Right lobe of liver (tissue), 6 donors: Measurements from ENCODE around the gene BACH2. TPM values are rescaled to one million over a fixed set of nuclear protein-coding genes. Genes with fewer than 3 reads are reported as not detected.
A peak's percentile ranks its signal among the peaks of the same experiment; 100 is the strongest.
"Not testable (repeated sequence)": the region's sequence is repeated elsewhere in the genome, so short reads cannot be mapped to it uniquely, and the experiment has no call there.

Experiments used
- ATAC-seq, 4 donors: fragments of 200-7000 bp; cut with Tn5 transposase; one replicate each; pipeline ENCODE4 v1.9.1; 2020; ENCODE audit warnings: mild to moderate bottlenecking in 4 of 4, moderate library complexity in 4 of 4
- DNase-seq, 3 donors: peaks; one replicate each; pipeline ENCODE4 v3.0.0-alpha.2; 2020
- H3K27ac ChIP-seq, 3 donors: fragments of 200-600 bp; one replicate each; pipeline ENCODE4 v1.8.0; 2022
- H3K27me3 ChIP-seq, 2 donors: fragments of 200-600 bp; one replicate each; pipeline ENCODE4 v1.8.0; 2022
- H3K36me3 ChIP-seq, 4 donors: fragments of 200-600 bp; sonication (generic) in 1 of 4; one replicate each; pipeline versions ENCODE4 v1.5.1 to v1.8.0; 2017 to 2022; ENCODE audit warnings: control low read depth in 1 of 4
- H3K4me1 ChIP-seq, 4 donors: fragments of 200-600 bp; sonication (generic) in 1 of 4; one replicate each; pipeline versions ENCODE4 v1.5.1 to v1.8.0; 2017 to 2022; ENCODE audit warnings: control low read depth in 1 of 4
- H3K4me3 ChIP-seq, 3 donors: fragments of 200-600 bp; one replicate each; pipeline ENCODE4 v1.8.0; 2022
- H3K9me3 ChIP-seq, 4 donors: fragments of 200-600 bp; sonication (generic) in 1 of 4; one replicate each; pipeline versions ENCODE4 v1.5.1 to v1.8.0; 2017 to 2022; ENCODE audit warnings: control low read depth in 1 of 4
- POLR2A ChIP-seq: fragments of 450-650 bp; IDR thresholded peaks from one replicate; pipeline ENCODE4 v1.6.1; 2017; ENCODE audit warnings: antibody characterized with exemption, mild to moderate bottlenecking
- WGBS: methylation state at CpG from one replicate; pipeline ENCODE4 v1.1.6; 2018; ENCODE audit warnings: low coverage, low lambda C conversion rate; ENCODE audit not compliant: insufficient coverage; ENCODE audit errors: missing lambda C conversion rate; 5-methylcytosine and 5-hydroxymethylcytosine counted together
- intact Hi-C, 2 donors: fragments of 100-400 bp; cut with DNase I; formaldehyde crosslinking; loops; one replicate each; pipeline versions ENCODE4 v1.11.2 to v1.14.1; 2022
- total RNA-seq, 6 experiments: library from RNA; depleted of rRNA in 2 of 6; stranded (reverse); fragments of >200 nt in 2 of 6; fragmentation: NEBNext Ultra II Directional in 3 of 6; extraction: Animal tissue kit (Norgen Biotek cat#: 25700) in 3 of 6; gene quantifications; one replicate each; pipeline versions ENCODE4 v1.1.0 to v1.2.4, GENCODE V29; 2016 to 2023
- TF ChIP-seq, protein P1 (sequence below), 4 donors: fragments of 200-600 bp in 3 of 4; fragments of 450-650 bp in 1 of 4; IDR thresholded peaks; one replicate each; pipeline versions ENCODE4 v1.5.1 to v1.8.0; 2016 to 2022; ENCODE audit warnings: antibody characterized with exemption in 4 of 4, mild to moderate bottlenecking in 2 of 4
- donor health status: DM: no; HTN: yes; CAD: no.
- donor health status: DM: no; HTN: no; CAD: no.
- donor health status: DM: no; HTN: no; CAD: no.
- donor health status: DM: no; HTN: yes; CAD: no.
- donor health status: DM: no; HTN: yes; CAD: no.

BACH2 gene
- total RNA-seq, 6 experiments from 2014 or later, result 2.6 to 12.6 (median 3.1) TPM

DNA sequence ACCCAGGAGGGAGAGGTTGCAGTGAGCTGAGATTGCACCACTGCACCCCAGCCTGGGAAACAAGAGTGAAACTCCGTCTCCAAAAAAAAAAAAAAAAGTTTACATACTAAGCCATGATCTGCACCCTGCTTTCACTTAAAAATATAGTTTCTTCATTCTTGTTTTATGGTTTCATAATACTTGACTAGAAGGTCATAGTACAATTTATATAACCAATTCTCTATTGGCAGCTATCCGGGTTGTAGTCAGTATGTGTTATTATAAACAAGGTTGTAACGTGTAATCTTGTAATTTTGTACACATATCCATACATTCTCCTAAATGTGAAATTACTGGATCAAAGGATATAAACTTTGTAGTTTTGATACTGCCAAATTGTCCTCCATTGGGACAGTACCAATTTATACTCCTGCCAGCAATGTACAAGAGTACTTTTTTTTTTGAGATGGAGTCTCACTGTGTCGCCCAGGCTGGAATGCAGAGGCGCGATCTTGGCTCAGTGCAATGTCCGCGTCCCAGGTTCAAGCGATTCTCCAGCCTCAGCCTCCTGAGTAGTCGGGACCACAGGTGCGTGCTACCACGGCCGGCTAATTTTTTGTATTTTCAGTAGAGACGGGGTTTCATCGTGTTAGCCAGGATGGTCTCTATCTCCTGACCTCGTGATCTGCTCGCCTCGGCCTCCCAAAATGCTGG is 257.5 kb downstream of the BACH2 start:
- ATAC-seq (peak; percentile 33 to 64 (median 63)), DNase-seq (no peak)
- H3K9me3 ChIP-seq, result no peaks in the 10 kb centered on the region
- H3K4me1 ChIP-seq, result no peaks in the 10 kb centered on the region
- intact Hi-C loops, result no loop called here
- H3K27me3 ChIP-seq, result no peaks in the 10 kb centered on the region
- TF ChIP-seq, protein P1, sequence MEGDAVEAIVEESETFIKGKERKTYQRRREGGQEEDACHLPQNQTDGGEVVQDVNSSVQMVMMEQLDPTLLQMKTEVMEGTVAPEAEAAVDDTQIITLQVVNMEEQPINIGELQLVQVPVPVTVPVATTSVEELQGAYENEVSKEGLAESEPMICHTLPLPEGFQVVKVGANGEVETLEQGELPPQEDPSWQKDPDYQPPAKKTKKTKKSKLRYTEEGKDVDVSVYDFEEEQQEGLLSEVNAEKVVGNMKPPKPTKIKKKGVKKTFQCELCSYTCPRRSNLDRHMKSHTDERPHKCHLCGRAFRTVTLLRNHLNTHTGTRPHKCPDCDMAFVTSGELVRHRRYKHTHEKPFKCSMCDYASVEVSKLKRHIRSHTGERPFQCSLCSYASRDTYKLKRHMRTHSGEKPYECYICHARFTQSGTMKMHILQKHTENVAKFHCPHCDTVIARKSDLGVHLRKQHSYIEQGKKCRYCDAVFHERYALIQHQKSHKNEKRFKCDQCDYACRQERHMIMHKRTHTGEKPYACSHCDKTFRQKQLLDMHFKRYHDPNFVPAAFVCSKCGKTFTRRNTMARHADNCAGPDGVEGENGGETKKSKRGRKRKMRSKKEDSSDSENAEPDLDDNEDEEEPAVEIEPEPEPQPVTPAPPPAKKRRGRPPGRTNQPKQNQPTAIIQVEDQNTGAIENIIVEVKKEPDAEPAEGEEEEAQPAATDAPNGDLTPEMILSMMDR (IDR thresholded peaks at IDR 0.05), result no peak
- no peak for TF ChIP-seq POLR2A
- 83% methylated on average over 15 of the region's 18 CpGs for WGBS
- no peaks in the 10 kb centered on the region for H3K36me3 ChIP-seq
- H3K27ac ChIP-seq, result no peak overlapping the region
- H3K4me3 ChIP-seq, result no peak overlapping the region

DNA sequence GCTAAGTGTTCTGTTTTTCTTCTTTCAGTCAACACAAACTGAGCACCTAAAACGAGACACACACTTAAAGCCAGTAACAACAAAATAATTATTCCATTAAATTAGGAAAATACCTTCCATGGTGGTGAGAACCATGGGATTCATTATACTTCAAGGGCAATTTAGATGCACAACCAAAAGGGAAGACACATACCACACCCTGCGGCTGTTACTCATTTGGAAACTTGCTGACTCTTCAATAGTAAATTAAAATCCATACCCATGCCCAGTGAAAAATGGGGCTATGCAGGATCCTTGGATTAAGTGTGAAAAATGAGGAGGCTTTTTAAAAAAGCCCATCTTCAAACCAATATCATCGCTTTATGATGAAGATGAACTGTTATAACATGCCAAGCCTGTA is 259.7 kb downstream of the BACH2 start:
- Histone ChIP-seq H3K9me3 (no peaks in the 10 kb centered on the region), H3K27ac (no peak overlapping the region), H3K4me3 (no peak overlapping the region), H3K36me3 (no peaks in the 10 kb centered on the region), H3K27me3 (no peaks in the 10 kb centered on the region), H3K4me1 (no peaks in the 10 kb centered on the region)
- ATAC-seq (no peak), DNase-seq (no peak)
- intact Hi-C loops, result no loop called here
- TF ChIP-seq, protein P1 (IDR thresholded peaks at IDR 0.05), result no peak
- TF ChIP-seq POLR2A, result no peak
- WGBS, result 93% methylated on average over 3 of the region's 3 CpGs

DNA sequence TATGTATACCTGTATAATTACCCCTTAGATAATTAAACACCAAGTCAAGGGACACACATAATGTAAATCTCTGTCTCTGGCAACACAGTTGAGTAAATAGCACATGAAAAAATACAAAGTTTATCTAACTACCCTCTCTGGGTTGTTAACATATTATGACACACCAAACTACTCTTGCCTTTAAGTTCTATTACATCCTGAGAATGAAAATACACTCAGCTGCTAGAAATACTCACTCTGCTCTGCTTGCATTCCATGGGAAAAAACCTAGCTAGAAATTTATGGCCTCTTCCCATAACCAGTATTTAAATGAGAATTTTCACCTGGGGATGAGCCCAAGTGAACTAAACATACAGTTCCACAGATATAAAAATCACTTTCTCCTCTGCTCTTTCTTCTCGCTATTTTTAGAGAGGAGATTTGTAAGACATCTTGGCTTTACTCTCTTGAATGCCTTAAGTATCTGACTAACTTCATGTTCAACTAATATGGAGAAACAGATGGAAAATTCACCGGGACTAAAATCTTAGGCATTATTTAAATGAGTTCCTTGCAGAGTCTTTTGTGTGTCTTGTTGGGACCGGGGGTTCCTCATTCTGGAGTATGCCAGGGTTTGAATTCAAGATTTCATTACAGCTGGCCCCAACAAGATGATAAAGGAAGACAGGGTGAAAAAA is 261.5 kb downstream of the BACH2 start:
- intact Hi-C loops, result no loop called here
- no peaks in the 10 kb centered on the region for H3K27me3 ChIP-seq
- H3K4me3 ChIP-seq, result no peak overlapping the region
- no peak for DNase-seq
- no peaks in the 10 kb centered on the region for H3K4me1 ChIP-seq
- 82% methylated on average over 3 of the region's 3 CpGs for WGBS
- no peak for TF ChIP-seq POLR2A
- TF ChIP-seq, protein P1 (IDR thresholded peaks at IDR 0.05), result no peak
- ATAC-seq, result no peak
- H3K27ac ChIP-seq, result no peak overlapping the region
- no peaks in the 10 kb centered on the region for H3K9me3 ChIP-seq
- no peaks in the 10 kb centered on the region for H3K36me3 ChIP-seq

DNA sequence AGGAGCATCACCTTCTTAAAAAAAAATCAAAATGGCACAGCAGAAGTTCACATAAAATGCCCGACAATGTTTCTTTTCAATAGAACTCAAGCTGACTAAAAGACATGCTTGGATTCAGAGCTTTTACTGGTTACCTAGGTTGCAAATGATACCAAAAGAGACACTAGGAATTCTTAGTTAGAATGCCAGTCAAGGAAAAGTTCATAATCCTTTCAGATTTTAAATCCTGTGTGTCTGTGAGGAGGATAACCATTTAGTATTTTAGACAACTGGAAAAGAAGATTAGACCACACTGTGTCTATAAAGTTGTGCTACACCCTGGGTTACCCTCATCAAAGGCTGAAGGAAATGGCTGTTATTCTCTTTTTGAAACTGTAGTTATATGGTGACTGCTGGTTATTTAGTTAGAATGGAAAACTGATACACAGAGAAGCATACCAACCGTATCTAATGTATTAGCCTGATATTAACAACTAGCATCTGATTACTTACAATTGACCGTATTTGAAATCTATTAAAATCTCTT is 262.8 kb downstream of the BACH2 start:
- intact Hi-C loops, result no loop called here
- Histone ChIP-seq H3K9me3 (no peaks in the 10 kb centered on the region), H3K4me1 (no peaks in the 10 kb centered on the region), H3K36me3 (no peaks in the 10 kb centered on the region), H3K4me3 (no peak overlapping the region), H3K27me3 (no peaks in the 10 kb centered on the region), H3K27ac (no peak overlapping the region)
- WGBS, result 65% methylated on average over 3 of the region's 3 CpGs
- DNase-seq, result no peak
- TF ChIP-seq POLR2A, result no peak
- TF ChIP-seq, protein P1 (IDR thresholded peaks at IDR 0.05), result no peak
- no peak for ATAC-seq

DNA sequence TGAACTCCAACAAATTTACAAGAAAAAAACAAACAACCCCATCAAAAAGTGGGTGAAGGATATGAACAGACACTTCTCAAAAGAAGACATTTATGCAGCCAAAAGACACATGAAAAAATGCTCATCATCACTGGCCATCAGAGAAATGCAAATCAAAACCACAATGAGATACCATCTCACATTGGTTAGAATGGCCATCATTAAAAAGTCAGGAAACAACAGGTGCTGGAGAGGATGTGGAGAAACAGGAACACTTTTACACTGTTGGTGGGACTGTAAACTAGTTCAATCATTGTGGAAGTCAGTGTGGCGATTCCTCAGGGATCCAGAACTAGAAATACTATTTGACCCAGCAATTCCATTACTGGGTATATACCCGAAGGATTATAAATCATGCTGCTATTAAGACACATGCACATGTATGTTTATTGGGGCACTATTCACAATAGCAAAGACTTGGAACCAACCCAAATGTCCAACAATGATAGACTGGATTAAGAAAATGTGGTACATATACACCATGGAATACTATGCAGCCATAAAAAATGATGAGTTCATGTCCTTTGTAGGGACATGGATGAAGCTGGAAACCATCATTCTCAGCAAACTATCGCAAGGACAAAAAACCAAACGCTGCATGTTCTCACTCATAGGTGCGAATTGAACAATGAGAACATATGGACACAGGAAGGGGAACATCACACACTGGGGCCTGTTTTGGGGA is 264.0 kb downstream of the BACH2 start:
- H3K27me3 ChIP-seq, H3K9me3 ChIP-seq, H3K36me3 ChIP-seq, intact Hi-C loops, DNase-seq, H3K4me3 ChIP-seq, H3K4me1 ChIP-seq, H3K27ac ChIP-seq, ATAC-seq: not testable (repeated sequence)
- 81% methylated on average over 3 of the region's 5 CpGs for WGBS
